ENCODE measurements around the gene TASL.

- no peak for TF ChIP-seq POLR2A (IDR thresholded peaks at IDR 0.05; ENCODE audit: extremely low read depth, insufficient read length)
- TF ChIP-seq MYC (IDR thresholded peaks at IDR 0.05; ENCODE audit: low read depth, low read length) = no peak
- no peak for TF ChIP-seq CTCF (IDR thresholded peaks at IDR 0.05; ENCODE audit: low read depth, low read length)
Observed at GRCh38 chrX:30622361-30622760, 44.8 kb upstream of the TASL start.

Data from NB4 (cell line).